Suprapubic skin (tissue), 3 donors: ENCODE data around the gene MLLT10.

Experiments used
- CTCF ChIP-seq, 2 donors: fragments of 200-600 bp in 1 of 2; fragments of 450-650 bp in 1 of 2; sonication (generic) in 1 of 2; IDR thresholded peaks; one replicate each; pipeline ENCODE4 v1.5.1; 2016 to 2019; ENCODE audit warnings: antibody characterized with exemption in 2 of 2, mild to moderate bottlenecking in 1 of 2, moderate library complexity in 1 of 2
- EP300 ChIP-seq: sonication (generic); formaldehyde crosslinking; IDR thresholded peaks from one replicate; pipeline ENCODE4 v1.6.1; 2017; ENCODE audit warnings: antibody characterized with exemption
- POLR2A ChIP-seq, 2 donors: fragments of 450-650 bp; IDR thresholded peaks; one replicate each; pipeline ENCODE4 v1.6.1; 2017; ENCODE audit warnings: antibody characterized with exemption in 2 of 2, mild to moderate bottlenecking in 2 of 2, moderate library complexity in 2 of 2

- no peak for TF ChIP-seq POLR2A (IDR thresholded peaks at IDR 0.05)
- no peak for TF ChIP-seq CTCF (IDR thresholded peaks at IDR 0.05)
- no peak for TF ChIP-seq EP300
Observed at GRCh38 chr10:21487416-21488180, 46.4 kb upstream of the MLLT10 start.
